ENCODE results near the gene PRR3.

GRCh38 chr6:30515106-30515505 lies 42.0 kb upstream of the PRR3 start:
- TF ChIP-seq, protein P1, sequence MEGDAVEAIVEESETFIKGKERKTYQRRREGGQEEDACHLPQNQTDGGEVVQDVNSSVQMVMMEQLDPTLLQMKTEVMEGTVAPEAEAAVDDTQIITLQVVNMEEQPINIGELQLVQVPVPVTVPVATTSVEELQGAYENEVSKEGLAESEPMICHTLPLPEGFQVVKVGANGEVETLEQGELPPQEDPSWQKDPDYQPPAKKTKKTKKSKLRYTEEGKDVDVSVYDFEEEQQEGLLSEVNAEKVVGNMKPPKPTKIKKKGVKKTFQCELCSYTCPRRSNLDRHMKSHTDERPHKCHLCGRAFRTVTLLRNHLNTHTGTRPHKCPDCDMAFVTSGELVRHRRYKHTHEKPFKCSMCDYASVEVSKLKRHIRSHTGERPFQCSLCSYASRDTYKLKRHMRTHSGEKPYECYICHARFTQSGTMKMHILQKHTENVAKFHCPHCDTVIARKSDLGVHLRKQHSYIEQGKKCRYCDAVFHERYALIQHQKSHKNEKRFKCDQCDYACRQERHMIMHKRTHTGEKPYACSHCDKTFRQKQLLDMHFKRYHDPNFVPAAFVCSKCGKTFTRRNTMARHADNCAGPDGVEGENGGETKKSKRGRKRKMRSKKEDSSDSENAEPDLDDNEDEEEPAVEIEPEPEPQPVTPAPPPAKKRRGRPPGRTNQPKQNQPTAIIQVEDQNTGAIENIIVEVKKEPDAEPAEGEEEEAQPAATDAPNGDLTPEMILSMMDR (IDR thresholded peaks at IDR 0.05; ENCODE audit: insufficient read depth, low read length) = no peak
- no peak for TF ChIP-seq POLR2AphosphoS5 (IDR thresholded peaks at IDR 0.05; ENCODE audit: low read depth)
- TF ChIP-seq GABPA (IDR thresholded peaks at IDR 0.05; ENCODE audit: low read depth) = no peak

All from HL-60 (cell line).